Adrenal gland (tissue), 12 donors: ENCODE results near the gene SCUBE1. TPM values are rescaled to one million over a fixed set of nuclear protein-coding genes. Genes with fewer than 3 reads are reported as not detected.

Experiments used
- DNase-seq, 7 donors: peaks; one replicate each; pipeline ENCODE4 v3.0.0-alpha.2; 2019 to 2020
- H3K27ac ChIP-seq, 5 donors: fragments of 200-600 bp; sonication (generic) in 4 of 5; 1 replicate in 3 of 5; 2 replicates in 2 of 5; pipeline versions ENCODE4 v1.5.1 to v1.8.0; 2016 to 2020; ENCODE audit warnings: mild to moderate bottlenecking in 1 of 5
- H3K27me3 ChIP-seq: fragments of 200-600 bp; 2 replicates; pipeline ENCODE4 v1.8.0; 2021
- H3K36me3 ChIP-seq, 2 donors: fragments of 200-600 bp; replicated peaks in 1 of 2; 1 replicate in 1 of 2; 2 replicates in 1 of 2; pipeline versions ENCODE4 v1.5.1 to v1.8.0; 2018 to 2022
- H3K4me1 ChIP-seq, 2 donors: fragments of 200-600 bp; replicated peaks in 1 of 2; 1 replicate in 1 of 2; 2 replicates in 1 of 2; pipeline versions ENCODE4 v1.5.1 to v1.8.0; 2018 to 2021
- H3K4me3 ChIP-seq, 4 donors: fragments of 200-600 bp; sonication (generic) in 3 of 4; one replicate each; pipeline ENCODE4 v1.5.1; 2016 to 2018
- H3K9me3 ChIP-seq, 3 donors: fragments of 200-600 bp; sonication (generic) in 1 of 3; replicated peaks in 1 of 3; 1 replicate in 2 of 3; 2 replicates in 1 of 3; pipeline versions ENCODE4 v1.5.1 to v1.8.0; 2016 to 2021
- CTCF ChIP-seq, 6 experiments: fragments of 450-650 bp in 4 of 6; fragments of 200-600 bp in 2 of 6; sonication (generic) in 1 of 6; IDR thresholded peaks; 1 replicate in 5 of 6; 2 replicates in 1 of 6; pipeline versions ENCODE4 v1.5.1 to v1.8.0; 2016 to 2021; ENCODE audit warnings: antibody characterized with exemption in 6 of 6, mild to moderate bottlenecking in 2 of 6, moderate library complexity in 1 of 6
- POLR2A ChIP-seq, 2 donors: fragments of 450-650 bp; IDR thresholded peaks; one replicate each; pipeline ENCODE4 v1.6.1; 2017; ENCODE audit warnings: antibody characterized with exemption in 2 of 2, mild to moderate bottlenecking in 2 of 2, moderate library complexity in 1 of 2
- WGBS, 4 donors: extraction: QIAGEN DNeasy Blood & Tissue Kit in 2 of 4; methylation state at CpG; one replicate each; pipeline versions ENCODE4 v1.1.5 to v1.1.7; 2013 to 2017; 5-methylcytosine and 5-hydroxymethylcytosine counted together
- intact Hi-C, 2 donors: fragments of 100-400 bp; cut with DNase I; formaldehyde crosslinking; loops; one replicate each; pipeline versions ENCODE4 v1.14.1 to v1.15.0; 2022 to 2023
- polyA plus RNA-seq, 3 donors: library from polyadenylated mRNA; stranded (reverse); fragments of 200-250 nt in 2 of 3; fragments of 350-450 nt in 1 of 3; fragmentation: Illumina TruSeq in 1 of 3; extraction: RNeasy Lipid Tissue Mini Kit (QIAGEN cat#74804) in 1 of 3; gene quantifications; one replicate each; pipeline ENCODE4 v1.2.3, GENCODE V29; 2013 to 2014
- total RNA-seq, 9 donors: library from RNA; depleted of rRNA in 4 of 9; stranded (reverse); fragments of >200 nt in 4 of 9; fragments of 120-200 nt in 1 of 9; fragmentation: NEBNext Ultra II Directional in 1 of 9; extraction: Animal tissue kit (Norgen Biotek cat#: 25700) in 1 of 9; gene quantifications; one replicate each; pipeline versions ENCODE4 v1.1.0 to v1.2.4, GENCODE V29; 2013 to 2023
- donor health status: healthy with polysubstance abuse.
- donor health status: Bipolar disorder and iron deficiency.
- donor health status: DM: yes; HTN: yes; CAD: no.
- donor health status: DM: no; HTN: no; CAD: no.
- donor health status: DM: no; HTN: no; CAD: no.
- donor health status: DM: yes; HTN: yes; CAD: no.

SCUBE1 gene
- total and polyA plus RNA-seq, 12 donors = 1.4 to 34.0 (median 8.8) TPM

GRCh38 chr22:43301866-43302265 is 41.3 kb downstream of the SCUBE1 start:
- intact Hi-C loops = no loop called here
- DNase-seq = no peak
- H3K27ac ChIP-seq = peak overlapping the region in 1 of 5 donors; percentile 15
- no peak for TF ChIP-seq CTCF (IDR thresholded peaks at IDR 0.05)
- TF ChIP-seq POLR2A (IDR thresholded peaks at IDR 0.05) = no peak
- H3K36me3 ChIP-seq = no peaks in the 10 kb centered on the region
- H3K4me1 ChIP-seq = peaks cover 0 to 7% of the 10 kb centered on the region in 2 donors
- WGBS, 4 donors = 75 to 87% (median 86%) methylated on average over 2 to 10 of the region's 10 CpGs
- no peaks in the 10 kb centered on the region for H3K27me3 ChIP-seq
- no peaks in the 10 kb centered on the region for H3K9me3 ChIP-seq
- no peak overlapping the region for H3K4me3 ChIP-seq

- Histone ChIP-seq H3K36me3 (no peaks in the 10 kb centered on the region), H3K9me3 (no peaks in the 10 kb centered on the region), H3K4me3 (no peak overlapping the region), H3K27me3 (no peaks in the 10 kb centered on the region), H3K27ac (peak overlapping the region in 1 of 5 donors; percentile 53), H3K4me1 (peaks cover 0 to 10% of the 10 kb centered on the region in 2 donors)
- intact Hi-C loops = no loop called here
- TF ChIP-seq POLR2A (IDR thresholded peaks at IDR 0.05) (no peak), CTCF (IDR thresholded peaks at IDR 0.05) (no peak)
- WGBS, 4 donors = 52 to 72% (median 65%) methylated on average over 18 to 21 of the region's 21 CpGs
- peak in 5 of 7 donors; percentile 34 to 66 (median 39) for DNase-seq
Observed at GRCh38 chr22:43300891-43301676, 42.1 kb downstream of the SCUBE1 start.

GRCh38 chr22:43299736-43300135 is 43.4 kb downstream of the SCUBE1 start:
- Histone ChIP-seq H3K27me3 (no peaks in the 10 kb centered on the region), H3K4me3 (no peak overlapping the region), H3K9me3 (no peaks in the 10 kb centered on the region), H3K36me3 (no peaks in the 10 kb centered on the region), H3K27ac (no peak overlapping the region), H3K4me1 (peaks cover 0 to 14% of the 10 kb centered on the region in 2 donors)
- WGBS, 4 donors = 92 to 97% (median 95%) methylated on average over 12 of the region's 12 CpGs
- no peak for DNase-seq
- intact Hi-C loops = no loop called here
- TF ChIP-seq POLR2A (IDR thresholded peaks at IDR 0.05) = no peak
- TF ChIP-seq CTCF (IDR thresholded peaks at IDR 0.05) = no peak

GRCh38 chr22:43298062-43298801 is 44.9 kb downstream of the SCUBE1 start:
- Histone ChIP-seq H3K27me3 (no peaks in the 10 kb centered on the region), H3K4me3 (no peak overlapping the region), H3K36me3 (no peaks in the 10 kb centered on the region), H3K9me3 (no peaks in the 10 kb centered on the region), H3K27ac (peak overlapping the region in 2 of 5 donors; percentile 30 to 53), H3K4me1 (peaks cover 0 to 23% of the 10 kb centered on the region in 2 donors)
- TF ChIP-seq POLR2A (IDR thresholded peaks at IDR 0.05) (no peak), CTCF (IDR thresholded peaks at IDR 0.05) (no peak)
- 83 to 88% (median 86%) methylated on average over 6 to 18 of the region's 18 CpGs for WGBS, 4 donors
- intact Hi-C loops = no loop called here
- no peak for DNase-seq
